Astrocyte of the cerebellum (primary cell): ENCODE results near the gene OSBPL2.

Experiments
- DNase-seq: peaks from one replicate; pipeline ENCODE4 v3.0.0-alpha.2; 2011; ENCODE audit warnings: low read depth
- H3K4me3 ChIP-seq: 2 replicates; pipeline ENCODE4 v1.5.1; 2011; ENCODE audit warnings: mild to moderate bottlenecking, low read depth, low read length, moderate library complexity
- CTCF ChIP-seq: IDR thresholded peaks from 2 replicates; pipeline ENCODE4 v1.5.1; 2012; ENCODE audit warnings: low read length, low read depth, moderate library complexity, mild to moderate bottlenecking; ENCODE audit errors: missing control alignments
- in situ Hi-C: cut with HindIII; loops from 2 replicates; pipeline ENCODE4 v1.10.0; 2017; ENCODE audit warnings: low sequenced_read_pairs

Gene OSBPL2

GRCh38 chr20:62205618-62206387, 32.5 kb upstream of the OSBPL2 start:
- no peak overlapping the region for H3K4me3 ChIP-seq
- in situ Hi-C loops = no loop called here
- no peak for TF ChIP-seq CTCF

GRCh38 chr20:62206388-62206775, 31.9 kb upstream of the OSBPL2 start:
- in situ Hi-C loops = no loop called here
- no peak for TF ChIP-seq CTCF
- no peak for DNase-seq
- H3K4me3 ChIP-seq = no peak overlapping the region

More at GRCh38 chr20:62205618-62206387, 32.5 kb upstream of the OSBPL2 start:
- DNase-seq = no peak

- DNase-seq = no peak
- H3K4me3 ChIP-seq = no peak overlapping the region
- no peak for TF ChIP-seq CTCF
- in situ Hi-C loops = no loop called here
These were observed 30.1 kb upstream of the OSBPL2 start for GRCh38 chr20:62208061-62208794.

GRCh38 chr20:62208795-62209755, 29.2 kb upstream of the OSBPL2 start:
- in situ Hi-C loops = no loop called here
- H3K4me3 ChIP-seq = no peak overlapping the region
- no peak for DNase-seq
- TF ChIP-seq CTCF = no peak

- no peak for DNase-seq
- no peak for TF ChIP-seq CTCF
- in situ Hi-C loops = no loop called here
These were observed 28.3 kb upstream of the OSBPL2 start for GRCh38 chr20:62209850-62210495.

GRCh38 chr20:62210496-62210855, 27.8 kb upstream of the OSBPL2 start:
- TF ChIP-seq CTCF = no peak
- in situ Hi-C loops = no loop called here
- no peak for DNase-seq
- no peak overlapping the region for H3K4me3 ChIP-seq

More at GRCh38 chr20:62209850-62210495, 28.3 kb upstream of the OSBPL2 start:
- no peak overlapping the region for H3K4me3 ChIP-seq
